DMS 273 treated with DMSO at 0.1 percent for 48 hours (cell line): Measurements from ENCODE around the gene PRELID2.

Experiments
- DNase-seq: peaks from one replicate; lab custom pipeline; 2025; lab: John Stamatoyannopoulos, UW

The PRELID2 gene

DNA sequence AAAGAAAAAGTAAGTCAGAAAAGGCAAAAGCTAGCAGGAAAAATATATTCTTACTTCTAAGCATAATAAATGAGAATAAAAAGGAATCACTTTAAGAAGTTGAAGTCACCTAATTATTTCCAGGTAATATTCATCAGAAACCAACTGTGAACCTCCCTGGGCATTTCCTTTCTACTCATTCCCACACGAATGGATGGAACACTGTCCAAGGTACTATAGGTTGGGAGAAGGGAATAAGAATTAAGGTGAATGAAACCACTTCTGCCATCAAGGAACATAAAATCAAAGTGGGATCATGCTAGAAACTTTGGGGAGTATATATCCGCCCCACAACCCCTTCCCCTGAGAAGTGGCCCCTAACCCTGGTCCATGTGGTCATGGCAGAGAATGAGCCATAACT lies 41.6 kb downstream of the PRELID2 start:
- DNase-seq = no peak

DNA sequence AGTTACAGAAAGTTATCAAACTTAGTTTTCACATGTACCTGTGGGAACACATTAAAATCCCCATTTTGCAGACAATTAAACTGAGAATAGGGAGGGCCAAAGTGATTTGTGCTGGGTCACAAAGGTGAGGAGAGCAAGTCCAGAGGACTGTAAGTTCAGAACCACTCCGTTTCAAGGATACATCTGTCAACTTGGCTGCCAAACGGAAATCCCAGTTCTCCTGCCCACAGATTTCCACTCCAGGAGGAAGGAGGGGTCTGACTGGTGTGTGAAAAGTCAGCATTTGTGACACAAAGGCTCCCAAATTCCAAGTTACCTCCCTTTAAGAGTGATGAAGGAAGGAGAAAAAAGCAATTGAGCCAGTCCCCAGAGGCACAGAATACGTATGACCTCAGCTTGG lies 42.3 kb downstream of the PRELID2 start:
- DNase-seq = no peak

- no peak for DNase-seq
Measured at GRCh38 chr5:145791866-145792265, 43.3 kb downstream of the PRELID2 start.

DNA sequence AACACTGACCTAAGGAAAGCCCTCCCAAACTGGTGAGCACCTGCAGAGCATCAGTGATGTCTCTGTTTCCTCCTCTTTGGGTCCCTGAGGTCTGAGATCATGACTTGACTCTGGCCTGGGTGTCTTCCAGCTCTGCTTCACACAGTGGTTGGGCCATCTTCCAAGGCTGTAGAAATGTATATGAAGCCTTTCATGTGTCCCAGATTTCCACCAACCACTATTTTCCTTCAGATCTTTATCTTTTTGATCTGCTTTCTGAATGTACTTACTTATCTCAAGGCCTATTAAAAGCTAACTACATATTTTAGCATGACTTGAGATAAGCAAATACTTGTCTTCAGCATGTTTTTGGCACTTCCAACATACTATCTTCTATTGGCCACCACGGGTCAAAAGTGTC lies 47.1 kb downstream of the PRELID2 start:
- DNase-seq = no peak

- DNase-seq = no peak
Measured at GRCh38 chr5:145787507-145787906, 47.6 kb downstream of the PRELID2 start.

- no peak for DNase-seq
Measured at GRCh38 chr5:145787001-145787400, 48.1 kb downstream of the PRELID2 start.

GRCh38 chr5:145780982-145781381 lies 54.2 kb downstream of the PRELID2 start:
- DNase-seq = no peak

DNA sequence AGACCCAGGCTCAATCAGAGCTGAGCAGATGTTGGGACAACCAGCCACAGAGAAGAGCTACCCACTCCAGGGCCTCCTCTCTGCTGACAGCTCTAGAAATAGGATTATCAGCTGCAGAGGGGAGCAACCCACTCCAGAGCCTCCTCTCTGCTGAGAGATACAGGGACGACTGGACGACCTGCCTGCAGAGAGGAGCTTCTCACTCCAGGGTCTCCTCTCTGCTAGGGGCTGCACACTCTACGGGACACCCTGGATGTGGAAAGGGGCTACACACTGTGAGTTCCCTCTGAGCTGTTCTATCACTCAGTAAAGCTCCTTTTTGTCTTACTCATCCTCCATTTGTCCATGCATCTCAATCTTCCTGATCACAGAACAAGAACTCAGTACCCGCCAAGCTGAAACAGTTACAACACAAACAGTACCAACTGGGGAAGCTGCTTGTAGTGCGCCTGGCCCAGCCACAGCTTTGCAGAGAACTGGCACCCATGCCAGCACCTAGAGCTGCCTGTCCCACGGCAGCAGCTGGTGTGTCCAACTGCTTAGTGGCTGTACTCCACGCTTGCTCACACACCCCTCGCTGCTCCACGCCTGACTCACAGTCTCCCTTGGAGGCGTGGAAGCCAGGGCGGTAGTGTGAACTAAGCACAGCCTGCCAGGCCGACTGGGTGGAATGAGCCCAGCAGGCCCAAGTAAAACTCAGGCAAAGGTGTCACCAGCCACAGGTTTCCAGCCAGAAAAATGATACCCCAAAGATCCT lies 56.8 kb downstream of the PRELID2 start:
- no peak for DNase-seq

- DNase-seq = peak; percentile 6
Measured at GRCh38 chr5:145777445-145778063, 57.6 kb downstream of the PRELID2 start.

GRCh38 chr5:145776886-145777285 lies 58.3 kb downstream of the PRELID2 start:
- no peak for DNase-seq

DNA sequence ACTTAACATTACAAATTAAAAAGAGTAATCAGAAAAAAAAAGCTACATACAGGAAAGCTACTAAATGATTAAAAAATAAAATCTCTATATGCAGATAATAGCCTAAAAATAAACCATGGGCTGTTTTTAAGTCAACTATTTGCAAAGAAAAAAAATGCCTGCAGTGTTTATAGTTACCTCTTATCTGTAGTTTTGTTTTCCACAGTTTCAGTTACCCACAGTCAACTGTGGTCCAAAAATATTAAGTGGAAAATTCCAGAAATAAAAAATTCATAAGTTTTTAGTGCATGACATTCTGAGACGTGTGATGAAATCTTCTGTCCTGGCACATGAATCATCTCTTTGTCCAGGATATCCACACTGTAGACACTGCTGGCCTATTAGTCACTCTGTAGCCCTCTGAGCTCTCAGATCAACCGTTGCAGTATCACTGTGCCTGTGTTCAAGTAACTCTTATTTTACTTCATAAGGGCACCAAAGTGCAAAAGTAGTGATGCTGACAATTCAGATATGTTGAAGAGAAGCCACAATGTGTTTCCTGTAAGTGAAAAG lies 59.2 kb downstream of the PRELID2 start:
- no peak for DNase-seq

DNA sequence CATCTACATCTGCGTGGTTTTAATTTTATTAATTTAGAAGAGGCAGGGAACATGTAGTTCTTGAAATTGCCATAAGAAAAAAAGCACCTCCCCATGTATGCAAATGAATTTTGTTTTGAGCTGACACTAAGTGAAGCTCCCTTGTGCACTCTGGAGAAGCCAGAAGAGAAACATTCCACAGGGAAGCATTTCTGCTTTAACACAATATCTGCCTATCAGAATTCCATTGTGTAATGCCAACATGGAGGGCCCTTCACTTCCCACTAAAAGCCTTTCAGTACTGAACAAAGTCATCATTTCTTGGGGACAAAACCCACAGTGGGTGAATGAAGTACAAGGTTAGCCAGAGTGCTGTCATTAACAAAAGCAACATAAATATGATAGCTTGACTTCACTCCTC lies 59.7 kb downstream of the PRELID2 start:
- no peak for DNase-seq

GRCh38 chr5:145774442-145774841 lies 60.7 kb downstream of the PRELID2 start:
- DNase-seq = no peak

- no peak for DNase-seq
Measured at GRCh38 chr5:145772466-145772865, 62.7 kb downstream of the PRELID2 start.

DNA sequence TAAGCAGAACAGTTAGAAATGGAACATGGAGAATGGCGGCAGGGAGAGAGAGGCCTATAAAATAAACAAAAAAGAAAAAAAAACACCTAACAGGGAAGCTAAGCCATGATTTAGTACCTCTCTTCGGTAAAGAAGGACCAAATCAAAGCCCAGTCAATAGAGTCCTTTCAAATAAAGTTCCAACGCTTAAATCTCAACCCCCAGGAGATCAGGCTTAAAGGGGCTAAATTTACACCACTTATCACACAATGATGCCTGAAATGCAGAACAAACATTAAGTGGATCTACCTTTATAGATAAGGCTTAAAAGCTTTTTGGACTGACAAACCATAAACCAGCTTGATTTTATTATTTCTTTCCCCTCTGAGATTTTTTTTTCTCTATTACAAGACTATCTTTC lies 66.3 kb downstream of the PRELID2 start:
- no peak for DNase-seq

GRCh38 chr5:145764325-145764724 lies 70.8 kb downstream of the PRELID2 start:
- no peak for DNase-seq

- DNase-seq = no peak
Measured at GRCh38 chr5:145762833-145763232, 72.3 kb downstream of the PRELID2 start.

DNA sequence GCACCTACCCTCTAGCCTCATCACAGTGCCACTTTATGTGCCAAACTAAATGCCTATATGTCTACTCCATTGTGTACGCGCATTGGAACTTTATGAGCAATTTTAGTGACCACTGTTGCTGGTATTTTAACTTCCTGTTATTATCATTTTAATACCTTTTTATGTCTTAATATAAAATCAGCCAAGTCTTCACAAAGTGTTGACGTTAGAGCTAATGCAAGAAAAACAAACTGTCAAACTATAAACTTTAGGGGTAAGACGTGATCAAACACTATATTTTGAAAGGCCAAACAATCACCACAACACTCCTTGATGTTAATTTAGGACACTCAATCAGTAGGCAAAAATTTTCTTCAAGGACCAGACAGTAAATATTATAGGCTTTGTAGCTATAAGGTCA lies 73.9 kb downstream of the PRELID2 start:
- DNase-seq = no peak

- DNase-seq = no peak
Measured at GRCh38 chr5:145760660-145761059, 74.5 kb downstream of the PRELID2 start.

GRCh38 chr5:145752947-145753346 lies 82.2 kb downstream of the PRELID2 start:
- peak; percentile 74 for DNase-seq

- no peak for DNase-seq
Measured at GRCh38 chr5:145752534-145752933, 82.6 kb downstream of the PRELID2 start.

- DNase-seq = no peak
Measured at GRCh38 chr5:145750199-145750598, 84.9 kb downstream of the PRELID2 start.

- no peak for DNase-seq
Measured at GRCh38 chr5:145743396-145744061, 91.6 kb downstream of the PRELID2 start.
